ENCODE data around the gene TPSG1. TPM values are rescaled to one million over a fixed set of nuclear protein-coding genes. Genes with fewer than 3 reads are reported as not detected.
"Not testable (repeated sequence)": the region's sequence is repeated elsewhere in the genome, so short reads cannot be mapped to it uniquely, and the experiment has no call there.

TPSG1 gene
- not detected in 2 replicates for total RNA-seq

DNA sequence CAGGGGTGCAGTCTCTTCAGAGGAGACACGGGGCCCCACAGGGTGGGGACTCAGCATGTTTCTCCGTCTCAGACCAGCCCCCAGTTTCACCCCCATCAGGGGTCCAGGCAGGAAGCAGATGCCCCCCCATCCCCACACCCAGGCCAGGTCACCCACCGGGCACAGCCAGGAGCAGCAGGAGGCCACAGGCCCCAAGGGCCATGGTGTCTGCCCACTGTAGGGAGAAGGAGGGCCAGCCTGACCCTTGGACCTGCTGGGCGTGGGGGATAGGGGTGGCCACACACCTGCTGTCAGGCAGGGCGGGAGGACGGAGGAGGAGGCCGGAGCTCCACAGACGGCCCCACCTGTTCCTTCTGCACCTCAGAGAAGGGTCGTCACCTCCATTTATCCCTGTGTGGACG lies at the start of gene TPSG1:
TSS of gene TPSG1 (minus strand) at position 218 of the 401 bp plus-strand sequence. CDS start at position 202, 16 bp downstream.
- DNase-seq = no peak

DNA sequence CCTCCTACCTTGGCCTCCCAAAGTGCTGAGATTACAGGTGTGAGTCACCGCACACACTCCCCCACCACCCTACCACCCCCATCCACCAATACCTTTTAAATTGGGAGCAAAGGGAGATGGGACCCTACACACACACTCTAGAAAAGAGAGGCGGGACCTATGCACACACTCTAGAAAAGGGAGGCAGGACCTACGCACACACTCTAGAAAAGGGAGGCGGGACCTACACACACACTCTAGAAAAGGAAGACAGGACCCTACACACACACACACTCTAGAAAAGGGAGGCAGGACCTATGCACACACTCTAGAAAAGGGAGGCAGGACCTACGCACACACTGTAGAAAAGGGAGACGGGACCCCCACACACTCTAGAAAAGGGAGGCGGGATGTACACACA lies 49.7 kb upstream of the TPSG1 start:
- DNase-seq = no peak

DNA sequence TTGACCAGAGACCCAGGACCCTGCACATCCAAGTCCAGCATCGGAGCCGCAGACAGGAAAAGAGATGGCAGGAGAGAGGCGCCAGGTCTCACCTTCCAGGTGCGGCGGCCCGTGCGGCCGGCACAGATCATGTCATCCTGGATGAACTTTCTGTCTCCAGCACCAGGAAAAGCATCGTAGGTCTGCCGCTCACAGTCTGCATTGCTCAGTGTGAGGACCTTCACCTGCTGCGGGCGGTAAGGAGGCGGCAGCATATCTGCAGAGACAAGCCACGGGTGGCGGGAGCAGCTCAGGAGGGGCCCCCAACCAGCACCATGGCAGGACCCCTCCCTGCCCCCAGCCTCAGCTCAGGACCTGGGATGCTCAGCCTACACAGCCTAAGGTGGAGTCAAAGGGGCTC lies 48.7 kb upstream of the TPSG1 start:
- DNase-seq = no peak

DNA sequence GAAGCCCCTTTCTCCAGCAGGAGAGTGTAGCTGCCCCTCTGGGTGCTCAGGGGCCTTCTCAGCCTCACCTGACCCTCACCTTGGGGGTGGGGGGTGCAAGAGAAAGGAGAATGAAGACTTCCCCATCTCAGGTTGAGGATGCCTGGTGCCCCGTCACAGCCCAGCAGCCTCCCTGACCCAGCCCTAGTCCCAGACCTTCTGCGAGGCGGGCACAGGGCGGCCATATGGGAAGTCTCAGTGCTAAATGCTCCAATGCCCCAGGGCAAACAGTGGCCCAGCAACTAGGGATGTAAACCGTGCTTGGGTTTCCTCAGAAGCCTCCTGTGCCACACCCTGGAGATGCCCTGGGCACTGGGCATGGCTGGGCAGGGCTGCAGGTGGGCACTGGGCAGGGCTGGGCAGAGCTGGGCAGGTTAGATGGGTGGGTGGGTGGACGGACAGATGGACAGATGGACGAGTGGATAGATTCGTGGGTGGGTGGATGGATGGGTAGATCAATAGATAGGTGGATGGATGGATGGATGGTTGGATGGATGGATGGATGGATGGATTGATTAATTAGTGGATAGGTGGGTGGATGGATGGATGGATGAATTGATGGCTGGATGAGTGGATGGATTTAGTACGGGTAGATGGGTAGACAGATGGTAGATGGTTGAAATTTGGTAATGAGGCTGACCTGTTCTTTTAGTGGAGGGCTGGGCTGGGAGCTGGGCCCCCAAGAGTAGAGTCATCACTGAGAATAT lies 47.6 kb upstream of the TPSG1 start:
- DNase-seq = no peak

DNA sequence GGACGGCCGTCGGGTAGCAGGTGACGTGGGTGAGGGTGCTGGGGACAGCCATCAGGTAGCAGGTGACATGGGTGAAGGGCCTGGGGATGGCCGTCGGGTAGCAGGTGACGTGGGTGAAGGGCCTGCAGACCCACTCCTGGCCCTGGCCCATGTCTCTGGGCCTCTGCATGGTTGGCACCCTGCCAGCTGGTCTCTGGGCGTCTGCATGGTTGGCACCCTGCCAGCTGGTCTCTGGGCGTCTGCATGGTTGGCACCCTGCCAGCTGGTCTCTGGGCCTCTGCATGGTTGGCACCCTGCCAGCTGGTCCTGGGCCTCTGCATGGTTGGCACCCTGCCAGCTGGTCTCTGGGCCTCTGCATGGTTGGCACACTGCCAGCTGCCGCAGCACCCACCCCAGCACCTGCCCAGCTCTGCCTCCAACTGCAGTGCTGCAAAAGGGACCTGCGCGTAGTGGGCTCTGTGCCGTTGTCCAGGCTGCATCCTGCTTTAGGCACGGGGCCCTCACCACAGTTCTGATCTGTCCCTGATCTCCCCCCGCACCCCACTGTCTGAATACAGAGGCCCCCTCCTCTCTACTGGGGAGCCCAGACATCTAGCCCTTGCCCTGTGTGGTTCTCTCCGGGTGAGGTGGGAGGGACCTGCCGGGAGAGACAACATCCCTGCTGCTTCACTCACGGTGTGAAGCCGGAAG lies 46.8 kb upstream of the TPSG1 start:
- DNase-seq = peak; percentile 58

DNA sequence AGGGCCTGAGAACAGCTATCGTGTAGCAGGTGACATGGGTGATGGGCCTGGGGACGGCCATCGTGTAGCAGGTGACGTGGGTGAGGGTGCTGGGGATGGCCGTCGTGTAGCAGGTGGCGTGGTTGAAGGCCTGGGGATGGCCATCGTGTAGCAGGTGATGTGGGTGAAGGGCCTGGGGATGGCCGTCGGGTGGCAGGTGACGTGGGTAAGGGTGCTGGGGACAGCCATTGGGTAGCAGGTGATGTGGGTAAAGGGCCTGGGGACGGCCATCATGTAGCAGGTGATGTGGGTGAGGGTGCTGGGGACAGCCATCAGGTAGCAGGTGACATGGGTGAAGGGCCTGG lies 46.3 kb upstream of the TPSG1 start:
- no peak for DNase-seq

DNA sequence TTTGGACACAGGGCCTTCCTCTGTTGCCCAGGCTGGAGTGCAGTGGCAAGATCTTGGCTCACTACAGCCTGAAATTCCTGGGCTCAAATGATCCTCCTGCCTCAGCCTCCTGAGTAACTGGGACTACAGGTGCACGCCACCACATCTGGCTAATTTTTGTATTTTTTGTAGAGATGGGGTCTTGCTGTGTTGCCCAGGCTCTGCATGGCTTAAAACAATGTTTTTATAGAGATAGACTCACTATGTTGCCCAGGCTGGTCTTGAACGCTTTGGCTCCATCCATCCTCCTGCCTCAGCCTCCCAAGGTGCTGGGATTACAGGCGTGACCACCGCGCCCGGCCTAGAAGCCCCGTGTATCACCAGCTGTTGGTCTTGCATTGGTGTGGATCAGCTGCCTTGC lies 44.4 kb upstream of the TPSG1 start:
- DNase-seq = not testable (repeated sequence)

DNA sequence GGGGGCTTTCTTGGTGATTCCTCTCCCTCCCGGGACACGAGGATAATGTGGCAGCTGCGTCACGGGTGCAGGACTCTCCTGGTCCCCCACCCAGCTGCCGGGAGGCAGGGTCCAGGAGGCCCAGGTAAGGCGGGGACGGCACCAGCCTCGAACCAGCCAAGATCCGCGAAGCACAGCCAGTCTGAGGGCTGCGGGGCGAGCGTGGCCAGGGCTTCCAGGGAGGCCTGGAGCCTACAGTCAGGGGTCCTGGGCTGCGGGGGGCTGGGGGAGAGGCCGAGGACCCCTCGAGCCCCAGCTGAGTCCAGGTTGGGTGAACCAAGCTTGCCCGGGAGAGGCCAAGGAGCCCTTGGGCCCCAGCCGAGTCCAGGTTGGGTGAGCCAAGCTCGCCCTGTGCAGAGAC lies 40.8 kb upstream of the TPSG1 start:
- DNase-seq = no peak

DNA sequence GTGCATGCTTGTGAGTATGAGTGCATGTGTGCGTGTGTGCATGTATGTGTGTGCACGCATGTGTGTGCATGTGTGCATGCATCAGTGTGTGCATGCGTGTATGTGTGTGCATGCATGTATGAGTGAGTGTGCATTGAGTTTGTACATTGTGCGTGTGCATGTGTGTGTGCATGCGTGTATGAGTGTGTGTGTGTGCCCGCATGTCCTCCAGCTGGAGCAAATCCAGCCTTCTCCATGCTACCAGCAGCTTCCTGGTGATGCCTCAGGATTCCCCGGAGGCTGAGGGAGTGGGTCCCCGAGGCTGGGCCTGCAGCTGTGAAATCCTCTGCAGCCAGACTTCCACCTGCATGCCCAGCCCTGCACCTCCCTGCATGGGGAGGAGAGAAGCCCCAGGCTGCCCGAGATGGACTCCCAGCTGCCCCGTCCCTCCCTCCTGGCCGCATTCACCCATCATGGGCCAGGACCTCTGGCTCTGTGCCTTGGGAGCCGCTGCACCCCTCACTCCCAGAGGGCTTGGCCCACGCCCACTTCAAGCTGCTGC lies 40.1 kb upstream of the TPSG1 start:
- DNase-seq = no peak

DNA sequence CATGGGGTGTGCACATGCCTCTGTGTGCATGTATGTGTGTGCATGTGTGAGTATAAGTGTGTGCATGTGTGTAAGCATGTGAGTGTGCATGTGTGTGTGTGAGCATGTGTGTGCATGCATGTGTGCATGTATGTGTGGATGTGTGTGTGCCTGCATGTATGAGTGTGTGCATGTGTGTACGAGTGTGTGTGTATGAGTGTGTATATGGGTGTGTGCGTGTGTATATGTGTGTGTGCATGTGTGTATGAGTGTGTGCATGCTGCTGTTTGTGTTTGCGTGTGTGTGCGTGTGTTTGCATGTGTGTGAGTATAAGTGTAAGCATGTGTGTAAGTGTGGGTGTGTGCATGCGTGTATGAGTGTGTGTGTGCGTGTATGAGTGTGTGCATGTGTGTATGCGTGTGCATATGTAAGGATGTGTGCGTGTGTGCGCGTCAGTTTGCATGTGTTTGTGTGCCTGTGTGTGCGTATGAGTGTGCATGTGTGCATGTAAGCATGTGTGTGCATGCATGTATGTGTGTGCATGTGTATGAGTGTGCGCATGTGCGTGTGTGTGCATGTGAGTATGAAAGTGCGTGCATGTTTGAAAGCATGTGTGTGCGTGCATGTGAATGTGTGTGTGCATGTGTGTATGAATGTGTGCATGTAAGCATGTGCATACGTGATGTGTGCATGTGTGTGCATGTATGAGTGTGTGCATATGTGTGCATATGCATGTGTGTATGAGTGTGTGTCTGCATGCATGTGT lies 39.4 kb upstream of the TPSG1 start:
- DNase-seq = no peak

DNA sequence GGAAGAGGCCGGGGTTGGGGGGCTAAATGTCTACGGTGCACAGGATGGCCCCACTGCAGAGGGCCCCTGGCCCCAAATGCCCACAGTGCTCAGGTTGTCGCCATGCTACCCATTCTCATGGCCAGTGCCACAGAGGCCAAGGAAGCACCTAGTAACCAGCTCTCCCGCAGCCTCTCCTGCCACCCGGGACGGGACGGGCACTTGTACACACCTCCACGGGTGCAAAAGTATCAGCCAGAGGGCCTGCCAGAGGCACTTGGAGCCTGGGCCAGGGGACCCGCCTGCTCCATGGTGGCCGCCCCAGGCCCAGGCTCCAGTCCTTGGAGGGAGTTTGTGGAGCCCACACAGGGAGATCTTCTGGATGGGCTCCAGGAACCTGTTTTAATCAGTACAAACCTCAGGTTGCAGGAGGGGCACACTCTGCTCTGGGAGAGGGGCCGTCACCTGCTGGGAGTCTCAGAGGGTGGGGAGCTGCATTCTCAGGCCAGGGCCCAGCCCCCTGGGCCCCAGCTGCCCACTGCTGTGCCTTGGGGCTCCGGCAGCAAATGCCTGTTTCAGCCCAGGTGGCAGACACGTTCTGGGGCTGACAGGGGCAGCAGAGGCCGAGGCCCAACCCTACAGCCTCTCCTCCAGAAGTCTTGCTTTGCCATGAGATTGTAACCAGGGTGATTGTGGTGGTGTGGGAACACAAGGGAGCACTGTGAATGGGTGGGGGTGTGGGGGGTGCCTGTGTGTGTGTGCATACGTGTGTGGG lies 38.7 kb upstream of the TPSG1 start:
- DNase-seq = no peak

DNA sequence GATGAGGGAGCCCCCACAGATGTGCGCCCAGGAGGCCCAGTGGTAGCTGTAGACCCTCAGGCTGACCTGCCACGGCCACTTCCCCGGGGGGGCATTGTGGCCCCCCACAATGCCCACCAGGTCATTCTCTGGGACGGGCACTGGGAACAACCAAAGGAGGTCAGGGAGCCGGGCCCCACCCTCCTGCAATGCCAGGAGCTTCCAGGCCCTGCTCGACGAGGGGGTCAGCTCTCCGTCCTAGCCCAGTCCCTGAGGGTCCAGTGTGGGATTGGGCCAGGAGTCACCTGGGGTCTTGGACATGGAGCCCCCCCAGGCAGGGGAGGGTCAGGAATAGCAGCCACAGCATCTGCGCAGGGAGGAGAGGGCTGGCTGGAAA lies 37.8 kb upstream of the TPSG1 start:
- no peak for DNase-seq

DNA sequence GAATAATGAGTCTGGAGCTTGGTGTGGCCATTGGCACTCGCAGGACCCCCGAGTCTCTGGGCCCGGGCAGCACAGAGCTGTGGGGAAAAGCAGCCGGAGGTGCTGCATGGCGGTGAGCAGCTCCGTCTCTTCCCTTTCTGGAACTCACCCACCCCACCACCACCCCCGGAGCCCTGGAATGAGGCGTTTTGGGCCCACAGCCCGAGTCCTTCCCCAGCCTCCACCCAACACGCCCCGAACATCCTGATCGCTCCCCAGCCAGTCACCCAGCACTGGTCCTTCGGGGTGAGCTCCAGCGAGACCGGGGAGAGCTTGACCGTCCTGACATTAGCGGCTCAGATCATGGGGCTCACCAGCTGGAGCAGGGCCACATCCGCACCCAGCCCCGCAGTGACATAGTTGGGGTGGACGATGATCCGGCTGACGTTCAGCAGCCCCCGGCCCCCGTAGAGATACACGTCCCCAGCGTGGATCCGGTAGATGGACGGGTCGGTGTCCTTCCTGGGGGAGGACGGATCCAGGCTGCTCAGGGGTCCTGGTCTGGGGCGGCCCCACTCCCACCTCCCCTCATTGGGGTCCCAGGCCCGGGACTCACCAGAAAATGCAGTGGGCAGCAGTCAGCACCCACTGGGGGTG lies 37.3 kb upstream of the TPSG1 start:
- no peak for DNase-seq

DNA sequence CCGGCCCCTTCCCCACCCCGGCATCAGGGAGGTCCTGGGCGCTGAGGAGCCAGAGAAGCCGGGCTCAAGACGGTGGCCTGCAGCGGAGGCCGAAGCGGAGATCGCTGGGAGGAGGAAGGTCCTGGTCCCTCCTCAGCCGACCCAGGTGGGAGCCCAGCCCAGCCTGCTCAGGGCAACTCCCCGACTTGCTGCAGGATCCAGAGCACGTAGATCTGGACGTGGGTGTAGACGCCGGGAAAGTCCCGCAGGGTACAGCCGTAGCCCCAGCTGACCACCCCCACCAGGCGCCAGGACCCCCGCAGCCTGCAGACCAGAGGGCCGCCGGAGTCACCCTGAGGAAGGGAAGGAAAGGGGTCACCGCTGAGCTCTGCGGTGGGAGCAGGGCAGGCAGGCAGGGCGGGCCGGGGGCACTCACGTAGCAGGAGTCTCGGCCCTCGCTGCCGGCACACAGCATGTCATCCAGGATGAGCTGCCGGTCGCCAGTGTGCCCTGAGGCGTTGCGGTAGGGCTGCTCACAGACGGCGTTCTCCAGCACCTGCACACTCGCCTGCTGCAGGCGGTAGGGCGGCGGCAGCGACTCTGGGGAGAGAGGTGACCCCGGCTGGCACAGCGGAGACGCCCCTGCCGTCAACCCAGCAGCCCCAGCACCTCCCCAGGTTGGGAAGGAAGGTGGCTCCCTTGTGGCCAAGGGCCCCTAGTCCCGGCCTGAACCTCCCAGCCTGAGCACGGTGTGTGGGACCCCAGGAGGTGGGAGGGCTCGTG lies 36.2 kb upstream of the TPSG1 start:
- DNase-seq = no peak

DNA sequence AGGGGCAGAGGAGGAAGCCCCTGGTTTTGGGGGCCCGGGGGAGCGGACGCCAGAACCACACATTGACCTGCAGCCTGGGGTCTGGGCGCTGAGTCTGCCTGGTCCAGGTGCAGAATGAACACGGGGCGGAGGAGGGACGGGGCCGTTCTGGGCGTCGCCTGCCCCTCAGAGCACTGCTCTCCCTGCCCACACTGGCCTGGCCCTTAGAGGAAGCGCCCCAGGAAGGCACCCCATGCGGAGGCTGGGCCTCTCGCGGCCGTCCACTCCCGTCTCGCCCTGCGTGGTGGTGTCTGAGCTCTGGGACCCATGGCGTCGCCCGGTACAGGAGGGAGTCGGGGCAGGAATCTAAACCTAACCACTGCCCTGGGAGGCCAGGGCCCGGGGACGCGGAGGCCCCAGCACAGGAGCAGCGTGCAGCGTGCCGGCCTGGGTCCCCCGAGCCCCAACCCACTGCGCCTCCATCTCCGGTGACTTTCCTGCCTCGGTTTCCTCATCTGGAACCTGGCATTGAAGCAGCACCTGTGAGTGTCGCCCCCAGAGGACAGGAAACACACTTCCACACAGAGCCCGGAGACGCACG lies 35.1 kb upstream of the TPSG1 start:
- DNase-seq = no peak

DNA sequence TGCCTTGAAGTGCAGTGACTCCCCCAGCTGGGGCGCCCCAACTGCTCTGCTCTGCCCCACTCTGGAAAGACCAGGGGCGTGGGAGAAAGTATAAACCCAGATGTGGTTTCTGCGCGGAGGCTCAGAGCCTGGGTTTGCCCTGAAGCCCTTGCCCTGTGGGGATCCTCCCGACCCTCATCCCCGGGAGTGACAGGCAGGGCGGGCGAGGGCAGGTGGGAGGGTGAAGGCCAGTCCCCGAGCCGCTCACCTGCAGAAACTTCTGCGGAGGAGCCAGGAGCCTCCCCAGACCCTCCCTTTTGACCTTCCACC lies 34.6 kb upstream of the TPSG1 start:
- DNase-seq = no peak

DNA sequence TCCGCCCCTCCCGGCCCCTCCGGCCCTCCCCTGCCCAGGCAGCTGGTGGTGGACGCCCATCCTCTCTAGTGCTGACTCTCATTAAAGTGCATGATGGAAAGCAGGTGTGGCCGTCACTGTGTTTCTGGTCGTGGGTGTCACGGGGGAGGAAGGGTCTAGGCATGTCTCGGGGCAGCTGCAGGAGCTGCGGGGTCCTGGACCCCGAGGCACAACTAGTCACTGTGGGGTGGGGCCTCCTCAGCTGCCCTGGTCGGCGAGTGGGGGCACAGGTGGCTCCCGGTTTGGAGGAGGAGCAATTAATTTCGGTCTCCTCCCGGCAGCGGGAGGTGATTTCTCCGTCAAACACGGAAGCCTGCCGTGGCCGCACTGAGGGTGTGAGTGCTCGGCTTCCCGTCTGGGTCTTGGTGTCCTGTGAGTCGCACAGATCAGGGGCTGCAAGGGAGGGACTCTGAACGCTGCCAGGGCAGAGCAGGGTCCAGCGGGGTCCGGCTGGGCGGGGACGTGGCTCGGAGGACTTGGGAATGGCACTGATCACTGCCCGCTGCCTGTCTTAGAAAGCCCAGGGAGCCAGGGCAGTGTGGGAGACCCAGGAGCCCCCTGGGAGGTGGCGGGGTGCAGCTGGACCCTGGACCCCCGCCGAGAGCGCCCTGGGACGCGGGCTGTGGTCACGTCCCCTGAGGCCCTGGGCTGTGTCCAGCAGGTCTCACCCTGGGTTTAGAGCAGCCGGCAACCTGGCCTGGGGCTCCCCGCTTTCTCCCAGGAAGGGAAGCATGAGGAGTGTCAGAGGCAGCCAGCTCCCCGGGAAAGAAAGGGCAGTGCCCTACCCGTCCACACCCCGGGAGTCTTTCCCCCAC lies 34.1 kb upstream of the TPSG1 start:
- DNase-seq = no peak

DNA sequence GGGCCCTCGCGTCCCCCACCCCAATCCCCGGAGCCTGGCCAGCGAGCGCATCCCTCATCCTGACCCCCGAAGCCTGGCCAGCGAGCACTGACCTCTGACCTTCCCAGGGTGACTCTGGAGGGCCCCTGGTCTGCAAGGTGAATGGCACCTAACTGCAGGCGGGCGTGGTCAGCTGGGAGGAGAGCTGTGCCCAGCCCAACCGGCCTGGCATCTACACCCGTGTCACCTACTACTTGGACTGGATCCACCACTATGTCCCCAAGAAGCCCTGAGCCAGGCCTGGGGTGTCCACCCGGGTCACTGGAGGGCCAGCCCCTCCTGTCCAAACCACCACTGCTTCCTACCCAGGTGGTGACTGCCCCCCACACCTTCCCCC lies 33.1 kb upstream of the TPSG1 start:
- no peak for DNase-seq

DNA sequence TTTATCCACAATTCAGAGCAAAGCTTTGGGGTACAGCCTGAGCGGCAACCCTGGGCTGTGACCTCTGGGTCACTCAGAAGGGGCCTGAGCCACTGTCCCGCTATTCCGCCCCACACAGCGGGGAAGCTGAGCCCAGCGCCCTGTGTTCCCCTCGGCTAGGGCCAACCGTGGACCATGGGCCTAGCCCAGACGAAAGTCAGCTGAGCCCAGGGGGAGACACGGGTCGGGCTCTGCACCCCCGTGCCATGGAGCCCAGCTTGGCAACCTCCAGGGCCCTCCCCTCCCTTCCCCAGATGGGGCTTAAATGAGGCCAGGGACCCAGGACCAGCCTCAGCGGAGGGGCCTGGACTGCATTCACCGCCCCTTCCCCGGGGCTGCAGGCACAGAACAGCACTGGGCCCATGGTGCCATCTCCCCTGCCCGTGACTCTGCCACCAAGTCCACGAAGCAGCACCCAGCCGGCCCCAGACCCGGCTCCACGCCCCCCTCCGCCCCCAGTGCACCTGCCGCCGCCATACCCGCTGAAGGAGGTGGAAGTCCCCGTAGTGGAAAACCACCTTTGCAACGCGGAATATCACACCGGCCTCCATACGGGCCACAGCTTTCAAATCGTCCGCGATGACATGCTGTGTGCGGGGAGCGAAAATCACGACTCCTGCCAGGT lies 32.6 kb upstream of the TPSG1 start:
- no peak for DNase-seq

DNA sequence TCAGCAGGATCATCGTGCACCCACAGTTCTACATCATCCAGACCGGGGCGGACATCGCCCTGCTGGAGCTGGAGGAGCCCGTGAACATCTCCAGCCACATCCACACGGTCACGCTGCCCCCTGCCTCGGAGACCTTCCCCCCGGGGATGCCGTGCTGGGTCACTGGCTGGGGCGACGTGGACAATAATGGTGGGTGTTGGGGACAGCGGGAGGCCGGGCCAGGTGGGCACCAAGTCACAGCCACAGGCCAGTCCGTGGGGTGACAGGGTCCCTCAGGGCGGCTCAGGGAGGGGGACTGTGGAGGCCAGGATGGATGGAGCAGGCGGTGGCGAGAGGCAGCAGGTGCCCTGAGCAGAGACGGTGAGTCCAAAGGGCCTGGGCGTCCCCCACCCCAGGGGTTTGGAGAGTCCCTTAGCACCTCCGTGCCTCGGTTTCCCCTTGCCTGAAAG lies 31.8 kb upstream of the TPSG1 start:
- DNase-seq = no peak
